Lower leg skin (tissue), 4 donors: Measurements from ENCODE around the gene WEE2. TPM values are rescaled to one million over a fixed set of nuclear protein-coding genes. Genes with fewer than 3 reads are reported as not detected.

Experiments
- DNase-seq, 2 donors: peaks; one replicate each; pipeline ENCODE4 v3.0.0-alpha.2; 2019; ENCODE audit warnings: low spot score in 2 of 2
- H3K4me3 ChIP-seq: fragments of 200-600 bp; sonication (generic); 2 replicates; pipeline ENCODE4 v1.5.1; 2017; ENCODE audit warnings: mild to moderate bottlenecking, low read depth; ENCODE audit not compliant: poor library complexity, severe bottlenecking
- POLR2A ChIP-seq, 2 donors: fragments of 450-650 bp; IDR thresholded peaks; one replicate each; pipeline ENCODE4 v1.6.1; 2016 to 2017; ENCODE audit warnings: antibody characterized with exemption in 2 of 2, mild to moderate bottlenecking in 1 of 2, moderate library complexity in 1 of 2
- whole genome bisulfite sequencing, 2 donors: methylation state at CpG; one replicate each; pipeline ENCODE4 v1.1.5; 2018; 5-methylcytosine and 5-hydroxymethylcytosine counted together
- intact Hi-C: fragments of 100-400 bp; cut with DNase I; formaldehyde crosslinking; loops from one replicate; pipeline ENCODE4 v1.15.0; 2023; ENCODE audit warnings: low total_unique reads
- total RNA-seq, 4 donors: library from RNA; depleted of rRNA; stranded (reverse); fragments of >200 nt; gene quantifications; one replicate each; pipeline ENCODE4 v1.1.0, GENCODE V29; 2016
- TF ChIP-seq, protein P1 (sequence below), 3 donors: fragments of 450-650 bp; IDR thresholded peaks; one replicate each; pipeline ENCODE4 v1.5.1; 2016; ENCODE audit warnings: antibody characterized with exemption in 3 of 3, mild to moderate bottlenecking in 3 of 3, moderate library complexity in 2 of 3

Gene WEE2
- total RNA-seq, 4 donors from 2014 or later: not detected

- no peak for TF ChIP-seq POLR2A (IDR thresholded peaks at IDR 0.05)
- TF ChIP-seq, protein P1, sequence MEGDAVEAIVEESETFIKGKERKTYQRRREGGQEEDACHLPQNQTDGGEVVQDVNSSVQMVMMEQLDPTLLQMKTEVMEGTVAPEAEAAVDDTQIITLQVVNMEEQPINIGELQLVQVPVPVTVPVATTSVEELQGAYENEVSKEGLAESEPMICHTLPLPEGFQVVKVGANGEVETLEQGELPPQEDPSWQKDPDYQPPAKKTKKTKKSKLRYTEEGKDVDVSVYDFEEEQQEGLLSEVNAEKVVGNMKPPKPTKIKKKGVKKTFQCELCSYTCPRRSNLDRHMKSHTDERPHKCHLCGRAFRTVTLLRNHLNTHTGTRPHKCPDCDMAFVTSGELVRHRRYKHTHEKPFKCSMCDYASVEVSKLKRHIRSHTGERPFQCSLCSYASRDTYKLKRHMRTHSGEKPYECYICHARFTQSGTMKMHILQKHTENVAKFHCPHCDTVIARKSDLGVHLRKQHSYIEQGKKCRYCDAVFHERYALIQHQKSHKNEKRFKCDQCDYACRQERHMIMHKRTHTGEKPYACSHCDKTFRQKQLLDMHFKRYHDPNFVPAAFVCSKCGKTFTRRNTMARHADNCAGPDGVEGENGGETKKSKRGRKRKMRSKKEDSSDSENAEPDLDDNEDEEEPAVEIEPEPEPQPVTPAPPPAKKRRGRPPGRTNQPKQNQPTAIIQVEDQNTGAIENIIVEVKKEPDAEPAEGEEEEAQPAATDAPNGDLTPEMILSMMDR (IDR thresholded peaks at IDR 0.05): no peak
- no peak for DNase-seq
- no peak overlapping the region for H3K4me3 ChIP-seq
- 82 to 91% methylated on average over 3 of the region's 3 CpGs for WGBS, 2 donors
- intact Hi-C loops: no loop called here
Observed at GRCh38 chr7:141693082-141693481, 15.1 kb upstream of the WEE2 start.

DNA sequence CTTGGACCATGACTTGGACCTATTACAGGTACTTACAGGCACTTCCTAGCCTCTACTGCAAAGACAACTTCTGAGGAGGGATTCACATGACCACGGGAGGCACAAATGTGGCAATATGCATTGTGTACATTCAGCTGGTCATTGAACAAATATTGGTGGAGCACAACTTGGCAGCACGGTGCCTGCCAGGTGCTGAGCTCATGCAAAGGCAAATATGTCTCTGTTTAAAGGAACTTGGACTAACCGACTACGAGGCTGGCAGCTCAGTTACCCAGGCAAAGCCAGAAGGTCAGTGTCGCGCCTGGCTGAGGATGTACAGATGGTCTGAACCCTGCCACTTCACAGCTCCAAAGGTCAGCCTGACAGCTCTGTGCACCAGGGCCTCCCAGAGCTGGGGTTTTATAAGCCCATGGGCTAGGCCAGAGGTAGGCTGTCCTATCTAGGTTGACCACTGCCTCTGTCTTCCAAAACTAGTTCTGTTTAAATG lies 12.3 kb upstream of the WEE2 start:
- WGBS, 2 donors: 89 to 92% methylated on average over 6 of the region's 6 CpGs
- no peak for DNase-seq
- TF ChIP-seq, protein P1 (IDR thresholded peaks at IDR 0.05): no peak
- no peak for TF ChIP-seq POLR2A (IDR thresholded peaks at IDR 0.05)

GRCh38 chr7:141696348-141696747 lies 11.8 kb upstream of the WEE2 start:
- no peak for TF ChIP-seq POLR2A (IDR thresholded peaks at IDR 0.05)
- TF ChIP-seq, protein P1 (IDR thresholded peaks at IDR 0.05): no peak
- H3K4me3 ChIP-seq: no peak overlapping the region
- 49 to 56% methylated on average over 2 of the region's 2 CpGs for WGBS, 2 donors
- no peak for DNase-seq
- intact Hi-C loops: no loop called here

More for the DNA sequence above, 12.3 kb upstream of the WEE2 start:
- H3K4me3 ChIP-seq: no peak overlapping the region
- intact Hi-C loops: no loop called here

- DNase-seq: no peak
- WGBS, 2 donors: 79 to 80% methylated on average over 10 of the region's 10 CpGs
- no peak overlapping the region for H3K4me3 ChIP-seq
- TF ChIP-seq, protein P1 (IDR thresholded peaks at IDR 0.05): no peak
- TF ChIP-seq POLR2A (IDR thresholded peaks at IDR 0.05): no peak
- intact Hi-C loops: no loop called here
Observed at GRCh38 chr7:141697211-141697871, 10.8 kb upstream of the WEE2 start.

DNA sequence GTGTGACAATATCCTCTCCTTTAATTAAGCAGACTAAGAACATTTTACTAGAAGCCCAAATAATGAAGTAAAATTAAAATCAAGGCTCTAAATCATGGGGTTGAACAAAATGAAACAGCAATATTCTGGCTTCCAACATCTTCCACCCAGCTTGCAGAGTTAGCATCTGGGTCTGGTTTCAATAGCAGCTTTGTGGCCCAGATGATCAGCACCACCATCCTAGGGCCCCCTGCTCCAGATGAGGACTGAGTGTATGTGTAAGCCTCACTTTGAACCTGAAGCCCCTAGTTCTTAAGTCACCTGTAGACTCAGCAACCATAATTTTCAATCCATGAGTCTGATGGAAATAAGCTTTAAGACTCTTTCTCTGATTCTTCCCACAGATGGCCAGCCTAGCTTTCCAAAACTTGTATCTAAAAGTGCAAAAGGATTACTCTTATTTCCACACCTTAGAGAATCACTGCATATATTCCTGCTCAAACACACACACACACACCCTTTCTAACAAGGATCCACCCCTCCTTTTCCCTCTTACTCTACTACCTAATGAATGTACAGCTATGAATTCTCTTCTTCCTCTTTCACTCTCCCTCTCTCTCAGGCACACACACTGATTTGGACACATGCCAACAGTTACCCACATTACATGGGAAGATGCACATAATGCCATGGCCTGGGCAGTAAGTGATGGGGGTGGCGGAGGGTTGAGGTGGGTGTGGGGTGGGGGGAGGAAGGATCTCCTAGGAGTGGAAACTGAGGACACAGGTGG lies 9.7 kb upstream of the WEE2 start:
- no peak overlapping the region for H3K4me3 ChIP-seq
- intact Hi-C loops: no loop called here
- 80 to 87% methylated on average over 1 of the region's 1 CpG for WGBS, 2 donors
- no peak for DNase-seq
- TF ChIP-seq POLR2A (IDR thresholded peaks at IDR 0.05): no peak
- TF ChIP-seq, protein P1 (IDR thresholded peaks at IDR 0.05): no peak
